ENCODE measurements around the gene HSPA5.
A peak's percentile ranks its signal among the peaks of the same experiment; 100 is the strongest.
"Not testable (repeated sequence)": the region's sequence is repeated elsewhere in the genome, so short reads cannot be mapped to it uniquely, and the experiment has no call there.

HSPA5 gene
- 111 to 292 (median 243) reads per million in 4 experiments for total RNA-seq

DNA sequence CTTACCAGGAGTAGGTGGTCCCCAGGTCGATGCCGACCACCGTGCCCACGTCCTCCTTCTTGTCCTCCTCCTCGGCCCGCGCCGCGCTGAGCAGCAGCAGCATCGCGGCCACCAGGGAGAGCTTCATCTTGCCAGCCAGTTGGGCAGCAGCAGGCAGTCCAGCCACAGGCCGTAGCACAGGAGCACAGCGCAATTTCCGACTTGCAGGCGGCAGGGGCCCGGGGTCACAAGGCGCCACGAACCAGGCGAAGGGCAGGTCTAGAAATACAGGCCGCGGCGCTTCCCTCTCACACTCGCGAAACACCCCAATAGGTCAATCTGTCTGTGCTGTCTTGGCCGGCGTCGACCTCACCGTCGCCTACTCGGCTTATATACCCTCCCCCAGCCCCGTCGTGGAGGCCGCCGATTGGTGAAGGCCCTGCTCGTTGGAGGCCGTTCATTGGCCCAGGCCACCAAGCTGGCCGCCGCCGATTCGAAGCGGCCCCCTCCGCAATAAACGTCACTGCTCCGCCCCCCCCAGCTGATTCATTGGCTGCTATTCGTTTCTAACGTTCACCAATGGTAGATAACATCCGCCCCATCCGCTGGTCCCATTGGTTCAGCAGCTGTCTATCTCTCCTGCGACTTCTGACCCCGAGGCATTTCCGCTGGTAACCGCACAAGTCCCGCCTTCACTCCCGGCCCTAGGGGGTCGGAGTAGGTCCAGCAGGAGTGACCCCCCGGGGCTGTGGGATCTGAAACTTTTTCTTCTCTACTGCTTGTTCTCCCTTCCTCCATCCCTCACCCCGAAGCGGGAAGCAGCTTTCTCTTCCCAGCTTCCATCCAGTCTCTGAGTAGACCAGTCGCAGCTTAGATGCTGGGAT lies at the start of gene HSPA5:
Gene HSPA5 (minus strand): TSS at position 344 of the 863 bp plus-strand sequence. CDS start 217 bp downstream, at position 127.
- peak; percentile 99 for DNase-seq

DNA sequence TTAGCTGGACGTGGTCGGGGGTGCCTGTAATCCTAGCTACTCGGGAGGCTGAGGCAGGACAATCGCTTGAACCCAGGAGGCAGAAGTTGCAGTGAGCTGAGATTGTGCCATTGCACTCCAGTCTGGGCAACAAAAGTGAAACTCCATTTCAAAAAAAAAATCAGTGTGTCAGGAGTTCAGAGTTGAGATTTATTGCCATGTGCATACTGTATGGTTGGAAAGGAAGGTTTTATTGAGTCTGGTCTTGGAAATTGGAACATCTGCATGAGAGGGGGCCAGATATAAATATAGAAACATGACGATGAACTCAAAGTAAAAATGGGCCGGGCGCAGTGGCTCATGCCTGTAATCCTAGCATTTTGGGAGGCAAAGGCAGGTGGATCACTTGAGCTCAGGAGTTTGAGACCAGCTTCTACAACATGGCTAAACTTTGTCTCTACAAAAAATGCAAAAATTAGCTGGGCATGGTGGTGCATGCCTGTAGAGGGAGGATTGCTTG lies 45.8 kb upstream of the HSPA5 start:
- not testable (repeated sequence) for DNase-seq

DNA sequence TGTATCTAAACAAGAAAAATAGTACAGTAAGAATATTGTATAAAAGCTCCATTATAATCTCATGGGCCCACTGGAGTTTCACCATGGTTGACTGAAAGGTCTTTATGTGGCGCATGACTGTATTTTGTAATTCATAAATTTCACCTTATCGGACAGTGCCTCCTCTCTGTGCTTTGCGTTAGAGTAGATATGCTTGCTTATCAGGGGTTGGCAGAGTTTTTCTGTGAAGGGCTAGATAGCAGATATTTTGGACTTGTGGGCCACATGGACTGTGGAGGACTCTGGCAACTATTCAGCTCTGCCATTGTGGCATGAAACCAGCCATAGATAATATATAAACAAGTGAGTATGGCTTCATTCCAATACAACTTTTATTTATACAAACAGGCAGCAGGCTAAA lies 43.7 kb upstream of the HSPA5 start:
- DNase-seq = no peak

DNA sequence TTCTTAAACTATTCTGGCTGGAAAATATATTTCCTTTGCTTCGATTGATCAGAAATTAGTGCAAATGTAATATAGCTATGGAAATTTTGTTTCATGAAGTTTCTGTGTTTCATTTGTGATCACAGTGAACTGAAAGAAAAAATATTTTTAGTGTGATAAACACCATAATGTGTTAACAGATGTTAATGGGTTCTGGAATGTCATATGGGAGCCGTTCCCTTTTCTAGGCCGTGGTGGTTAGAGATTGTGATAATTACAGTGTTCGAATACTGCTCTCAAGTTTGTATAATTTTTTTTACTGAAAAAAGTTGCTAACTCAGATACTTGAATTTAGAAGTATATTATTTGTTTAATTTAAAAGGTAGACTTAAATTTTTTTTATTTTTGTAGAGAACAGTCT lies 39.8 kb upstream of the HSPA5 start:
- DNase-seq = no peak

DNA sequence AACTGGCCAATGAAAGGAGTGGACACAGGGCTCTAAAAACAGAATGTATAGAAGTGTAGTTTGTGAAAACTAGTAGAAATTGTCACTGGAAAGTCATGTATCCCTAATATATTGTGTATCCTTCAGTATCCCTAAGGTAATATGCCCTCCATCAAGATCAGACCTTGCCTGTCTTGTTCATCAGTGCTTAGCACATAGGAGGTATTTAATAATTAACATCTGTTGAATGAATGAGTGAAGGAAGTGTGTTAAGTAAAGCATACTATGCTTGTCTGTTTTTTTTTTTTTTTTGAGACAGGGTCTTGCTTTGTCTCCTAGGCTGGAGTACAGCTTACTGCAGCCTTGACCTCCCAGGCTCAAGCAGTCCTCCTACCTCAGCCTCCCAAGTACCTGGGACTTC lies 36.3 kb upstream of the HSPA5 start:
- DNase-seq = no peak

DNA sequence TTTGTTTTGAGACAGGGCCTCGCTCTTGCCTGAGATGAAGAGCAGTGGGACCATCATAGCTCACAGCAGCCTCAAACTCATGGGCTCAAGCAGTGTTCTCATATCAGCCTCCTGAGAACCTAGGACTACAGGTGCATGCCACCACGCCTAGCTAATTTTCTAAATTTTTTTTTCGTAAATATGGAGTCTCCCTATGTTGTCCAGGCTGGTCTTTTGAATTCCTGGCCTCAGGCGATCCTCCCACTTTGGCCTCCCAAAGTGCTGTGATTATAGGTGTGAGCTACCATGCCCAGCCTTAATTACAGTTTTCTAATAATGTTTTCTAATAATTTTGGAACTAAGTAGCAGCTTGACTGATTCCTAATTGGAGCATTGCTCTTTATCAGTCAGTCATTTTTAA lies 35.6 kb upstream of the HSPA5 start:
- no peak for DNase-seq

DNA sequence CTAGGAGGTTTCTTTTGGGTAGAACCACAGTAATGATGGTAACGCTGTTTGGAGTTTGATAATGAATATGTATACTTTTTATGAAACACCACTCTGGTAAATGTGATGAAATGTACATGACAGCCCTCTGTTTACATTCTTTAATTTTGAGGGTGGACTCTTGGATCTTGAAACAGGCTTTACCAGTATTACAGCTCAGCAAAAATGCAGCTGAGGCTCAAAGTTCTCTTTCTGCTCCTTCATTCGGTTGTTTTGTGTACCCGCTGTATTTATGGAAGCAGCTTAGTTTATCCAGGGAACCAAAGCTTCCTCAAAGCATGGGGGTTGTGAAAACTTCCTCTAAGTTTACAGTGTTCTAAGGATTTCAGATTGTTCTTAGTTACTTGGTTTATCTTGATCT lies 31.6 kb upstream of the HSPA5 start:
- DNase-seq = no peak

DNA sequence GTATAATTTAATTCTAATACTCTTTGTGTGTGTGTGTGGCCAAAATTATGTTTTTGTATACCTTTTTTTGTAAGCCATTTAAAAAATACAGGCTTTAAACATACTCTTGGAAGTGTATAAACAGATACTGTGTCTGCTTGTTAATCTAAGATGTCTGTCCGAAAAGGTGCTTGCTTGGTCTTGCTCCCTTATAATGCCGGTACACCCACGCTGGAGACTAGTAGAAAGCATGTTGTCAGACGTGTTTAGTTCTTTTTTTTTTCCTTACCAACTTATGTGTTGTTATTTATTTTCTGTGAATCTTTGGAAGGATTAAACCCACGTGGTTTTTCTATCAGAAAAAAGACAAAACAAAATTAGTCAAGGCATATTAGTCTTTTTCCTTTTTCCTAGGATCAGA lies 29.9 kb upstream of the HSPA5 start:
- DNase-seq = no peak

DNA sequence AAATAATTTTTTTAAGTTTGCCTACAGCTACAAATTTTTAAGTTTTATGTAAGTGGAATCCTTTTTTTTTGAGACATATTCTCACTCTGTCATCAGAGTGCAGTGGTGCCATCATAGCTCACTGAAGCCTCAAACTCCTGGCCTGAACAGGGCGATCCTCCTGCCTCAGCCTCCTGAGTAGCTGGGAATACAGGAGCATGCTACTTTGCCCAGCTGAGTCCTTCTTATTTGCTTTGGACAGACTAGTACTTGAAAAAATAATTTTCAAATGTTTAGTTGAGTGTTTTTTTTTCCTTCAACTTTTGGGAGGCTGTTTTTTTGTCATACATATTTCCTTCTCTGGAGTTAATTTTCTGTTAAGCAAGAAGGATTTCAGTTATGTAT lies 27.9 kb upstream of the HSPA5 start:
- DNase-seq = no peak

DNA sequence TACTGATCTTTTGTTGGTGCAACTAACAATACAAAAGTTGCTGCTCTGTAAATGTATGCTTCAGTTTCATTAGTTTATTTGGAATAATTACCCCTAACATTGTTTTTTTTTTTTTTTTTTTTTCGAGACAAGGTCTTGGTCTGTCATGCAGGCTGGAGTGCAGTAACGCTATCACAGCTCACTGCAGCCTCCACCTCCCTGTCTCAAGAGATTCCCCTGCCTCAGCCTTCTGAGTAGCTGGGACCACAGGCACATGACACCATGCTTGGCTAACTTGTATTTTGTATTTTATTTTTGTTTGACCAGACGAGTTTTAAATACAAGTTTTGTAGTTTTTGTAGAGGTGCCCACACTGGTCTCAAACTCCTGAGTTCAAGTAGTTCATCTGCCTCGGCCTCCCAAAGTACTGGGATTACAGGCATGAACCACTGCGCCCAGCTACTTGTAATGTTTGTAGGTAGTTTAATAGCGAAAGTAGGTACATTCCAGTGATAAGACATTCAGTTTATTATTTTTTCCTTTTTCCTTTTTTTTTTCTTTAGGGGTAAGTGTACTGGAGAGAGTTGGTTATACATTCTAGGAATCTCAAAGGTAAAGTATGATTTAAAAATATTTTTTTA lies 27.4 kb upstream of the HSPA5 start:
- DNase-seq = no peak

DNA sequence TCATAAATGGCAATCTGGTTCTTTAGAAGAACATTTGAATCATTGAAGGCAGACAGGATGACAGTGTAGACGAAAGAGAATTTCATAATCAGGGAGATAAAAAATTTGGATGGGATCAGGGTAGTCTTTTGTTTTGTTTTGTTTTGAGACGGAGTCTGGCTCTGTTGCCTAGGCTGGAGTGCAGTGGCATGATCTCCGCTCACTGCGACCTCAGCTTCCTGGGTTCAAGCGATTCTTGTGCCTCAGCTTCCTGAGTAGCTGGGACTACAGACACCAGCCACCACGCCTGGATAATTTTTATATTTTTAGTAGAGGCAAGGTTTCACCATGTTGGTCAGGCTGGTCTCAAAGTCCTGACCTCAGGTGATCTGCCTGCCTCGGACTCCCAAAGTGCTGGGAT lies 22.9 kb upstream of the HSPA5 start:
- not testable (repeated sequence) for DNase-seq

DNA sequence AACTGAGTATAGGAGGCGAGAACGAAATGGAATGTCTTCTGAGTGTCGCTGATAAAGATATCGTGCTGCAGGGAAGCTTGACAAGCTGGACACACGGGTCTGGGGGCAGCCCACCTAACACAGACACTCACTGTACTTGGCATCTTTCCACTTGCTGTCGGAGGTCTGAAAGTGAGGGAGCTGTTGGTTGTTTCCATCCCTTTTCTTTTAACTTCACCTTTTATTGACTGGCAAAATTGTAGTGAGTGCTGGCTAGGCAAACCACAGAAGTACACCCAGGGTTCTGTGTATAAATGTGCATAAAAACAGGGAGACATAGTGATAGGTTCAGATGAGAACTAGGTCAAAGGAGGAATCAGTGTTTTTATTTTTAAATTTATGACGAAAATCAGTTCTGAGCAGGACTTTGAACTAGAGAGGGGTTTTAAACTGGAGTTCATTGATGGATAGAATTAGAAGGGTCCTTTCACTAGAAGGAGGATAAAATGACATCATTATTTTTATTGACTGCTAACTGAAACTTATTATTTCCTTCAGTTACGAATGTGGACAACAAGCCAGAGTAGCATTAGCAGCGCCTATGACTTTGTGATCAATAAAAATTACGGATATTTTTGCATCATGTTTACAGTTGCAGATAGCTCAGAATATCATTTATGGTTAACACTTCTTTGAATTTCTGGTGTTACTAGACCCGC lies 21.3 kb upstream of the HSPA5 start:
- no peak for DNase-seq

DNA sequence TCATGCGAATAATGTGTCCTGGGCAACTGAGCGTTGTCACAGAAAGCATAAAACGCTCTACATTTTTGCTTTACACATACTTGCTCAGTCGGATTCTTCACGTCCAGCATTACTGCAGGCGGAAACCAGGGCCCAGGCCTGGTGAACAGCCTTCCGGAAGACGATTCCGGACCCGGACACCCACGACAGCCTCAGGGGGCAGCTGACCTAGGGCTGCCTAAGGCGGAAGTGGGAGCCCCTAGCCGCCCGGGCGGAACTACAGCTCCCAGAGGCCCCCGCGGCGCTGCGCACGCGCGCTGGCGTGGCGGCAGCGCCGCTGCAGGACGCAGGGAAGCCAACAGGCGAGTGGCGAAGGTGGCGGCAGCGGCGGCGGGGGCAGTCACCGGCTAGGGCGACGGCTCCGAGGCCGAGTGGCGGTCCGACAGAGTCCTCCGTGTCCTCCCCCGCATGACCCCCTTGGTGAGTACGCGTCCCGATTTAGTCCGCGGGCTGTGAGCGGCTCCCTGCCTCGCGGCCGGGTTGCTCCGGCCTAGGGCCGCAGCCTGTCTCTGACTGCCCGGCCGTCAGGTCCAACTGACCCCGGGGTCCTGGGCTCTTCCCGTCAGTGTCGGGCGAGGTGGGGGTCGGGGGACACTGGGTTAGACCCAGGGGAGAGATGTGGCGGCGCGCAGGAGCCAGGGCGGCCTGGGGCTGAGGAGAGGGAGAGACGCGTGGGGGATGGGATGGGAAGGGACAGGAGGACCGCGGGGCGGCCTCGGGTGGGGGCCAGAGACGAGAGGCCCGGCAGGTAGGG lies 20.6 kb upstream of the HSPA5 start, which contains the start of gene GAPVD1:
Gene GAPVD1 (plus strand): TSS at position 326 of the 793 bp plus-strand sequence. CDS start 37,096 bp downstream, outside the sequence.
- peak; percentile 80 for DNase-seq

DNA sequence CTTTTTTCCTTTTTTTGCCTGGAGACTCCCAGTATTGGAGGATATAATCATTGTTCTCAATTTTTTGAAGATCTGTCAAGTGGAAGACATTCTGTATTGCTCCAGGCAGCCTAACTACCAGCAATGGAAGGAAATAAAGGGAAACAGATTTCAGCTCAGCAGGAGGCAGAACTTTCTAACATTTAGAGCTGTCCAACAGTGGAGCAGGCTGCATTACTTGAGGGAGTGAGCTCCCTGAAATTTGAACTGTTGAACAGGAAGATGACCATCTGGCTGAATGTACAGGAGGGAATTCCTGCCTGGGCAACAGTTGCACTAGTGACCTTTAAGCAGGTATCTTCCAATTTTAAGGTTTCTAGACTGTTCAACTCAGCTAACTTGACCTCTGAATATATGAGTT lies 19.4 kb upstream of the HSPA5 start:
- DNase-seq = no peak

DNA sequence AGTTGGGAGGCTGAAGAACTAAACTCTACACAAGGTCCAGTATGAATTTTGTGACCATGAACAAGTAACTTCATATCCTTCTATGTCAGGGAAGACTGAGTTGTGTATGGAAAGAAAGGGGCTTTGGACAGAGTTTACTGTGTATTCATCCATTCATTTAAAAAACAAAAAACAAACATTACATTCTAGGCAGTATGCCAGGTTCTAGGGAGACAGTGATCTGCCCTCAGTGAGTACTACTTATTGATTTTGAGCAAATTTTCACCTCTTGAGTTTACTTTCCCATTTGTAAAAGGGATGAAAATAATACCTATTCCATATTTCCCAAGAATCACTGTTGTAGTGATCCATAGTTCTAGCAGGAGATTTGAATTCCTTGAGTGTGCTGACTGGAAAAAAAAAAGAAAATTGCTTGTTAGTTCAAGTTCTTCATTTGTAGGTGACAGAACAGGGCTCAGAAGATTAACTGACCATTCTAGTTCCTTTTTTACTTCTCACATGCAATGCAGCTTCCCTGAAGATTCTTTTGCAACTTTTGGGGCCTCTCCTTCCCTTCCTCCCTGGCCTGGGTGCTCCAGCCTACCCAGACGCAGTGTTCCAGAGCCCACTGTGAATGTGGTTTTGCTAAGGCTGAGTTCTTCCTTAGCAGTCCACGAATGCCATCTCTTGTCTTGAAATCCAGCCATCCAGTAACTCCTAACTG lies 17.8 kb upstream of the HSPA5 start:
- DNase-seq = no peak

DNA sequence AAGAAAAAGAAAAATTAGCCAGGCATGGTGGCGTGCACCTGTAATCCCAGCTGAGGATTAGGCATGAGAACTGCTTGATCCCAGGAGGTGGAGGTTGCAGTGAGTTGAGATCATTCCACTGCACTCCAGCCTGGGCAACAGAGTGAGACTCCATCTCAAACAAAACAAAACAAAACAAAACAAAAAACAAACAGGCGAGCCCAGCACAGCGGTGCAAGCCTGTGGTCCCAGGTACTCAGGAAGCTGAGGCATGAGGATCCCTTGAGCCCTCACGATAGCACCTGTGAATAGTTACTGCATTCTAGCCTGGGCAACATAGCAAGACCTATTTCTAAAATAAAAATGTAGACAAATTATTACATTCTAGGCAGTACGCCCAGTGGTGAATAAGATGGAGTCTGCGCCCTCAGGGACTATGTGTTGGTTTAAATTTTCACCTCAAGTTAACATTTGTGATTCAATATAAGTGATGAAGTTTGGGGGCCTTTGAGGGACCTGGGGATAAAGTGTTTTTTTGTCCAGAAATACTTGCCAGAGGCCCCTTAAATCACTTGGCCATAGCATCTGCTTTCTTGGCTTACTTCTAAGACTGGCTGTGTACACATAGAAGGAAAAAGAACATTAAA lies 17.1 kb upstream of the HSPA5 start:
- no peak for DNase-seq

DNA sequence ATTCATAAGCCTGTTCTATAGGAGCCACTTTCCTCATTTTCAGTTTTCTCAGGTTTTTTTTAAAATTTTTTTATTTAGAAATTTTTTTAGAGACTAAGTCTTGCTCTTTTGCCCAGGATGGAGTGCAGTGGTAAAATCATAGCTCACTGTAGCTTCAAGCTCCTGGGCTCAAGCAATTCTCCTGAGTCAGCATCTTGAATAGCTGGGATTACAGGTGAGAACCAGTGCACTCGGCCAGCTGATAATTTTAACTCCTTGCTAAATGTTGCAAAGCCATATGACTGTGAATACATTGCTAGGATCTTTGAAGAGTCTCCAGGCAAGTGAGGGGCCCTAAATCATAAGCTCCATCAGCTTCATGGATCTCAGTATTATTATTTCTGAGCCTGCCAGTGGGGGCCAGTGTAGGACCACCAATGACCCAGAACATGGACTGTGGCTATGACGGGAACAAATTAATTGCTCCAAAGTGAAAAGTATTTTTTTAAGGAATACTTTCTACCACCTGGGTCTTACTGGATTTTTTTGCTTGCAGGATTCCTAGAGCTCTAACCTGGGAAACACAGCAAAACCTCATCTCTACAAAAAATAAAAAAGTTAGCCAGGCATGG lies 14.7 kb upstream of the HSPA5 start:
- no peak for DNase-seq

DNA sequence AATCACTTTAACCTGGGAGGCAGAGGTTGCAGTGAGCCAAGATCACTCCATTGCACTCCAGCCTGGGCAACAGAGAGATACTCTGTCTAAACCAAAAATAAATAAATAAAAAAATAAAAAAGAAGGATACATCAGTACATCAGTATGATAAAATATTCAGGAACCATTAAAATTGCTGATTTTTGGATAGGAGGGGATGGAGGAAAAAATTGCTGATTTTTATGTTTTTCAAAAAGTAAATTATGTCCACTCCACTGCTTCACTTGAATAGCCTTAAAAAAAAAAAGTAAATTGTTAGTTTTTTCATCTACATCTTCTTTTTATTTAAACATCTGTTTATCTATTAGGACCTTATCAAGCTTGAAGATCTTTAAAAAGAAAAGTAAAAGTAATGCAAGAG lies 13.1 kb upstream of the HSPA5 start:
- no peak for DNase-seq

DNA sequence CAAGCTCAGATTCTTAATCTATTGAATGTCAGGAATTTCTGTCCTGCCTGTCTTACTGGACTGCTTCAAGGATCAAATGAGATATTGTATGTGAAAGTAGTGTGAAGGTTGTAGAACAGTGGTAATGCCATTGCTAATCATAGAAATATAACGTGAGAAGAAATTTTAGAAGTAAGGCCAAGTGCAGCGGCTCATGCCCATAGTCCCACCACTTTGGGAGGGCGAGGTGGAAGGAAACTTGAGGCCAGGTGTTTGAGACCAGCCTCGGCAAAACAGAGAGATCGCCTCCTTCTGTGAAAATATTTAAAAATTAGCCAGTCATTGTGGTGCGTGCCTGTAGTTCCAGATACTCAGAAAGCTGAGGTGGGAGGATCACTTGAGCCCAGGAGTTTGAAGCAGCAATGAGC lies 5.1 kb upstream of the HSPA5 start:
- DNase-seq = no peak

DNA sequence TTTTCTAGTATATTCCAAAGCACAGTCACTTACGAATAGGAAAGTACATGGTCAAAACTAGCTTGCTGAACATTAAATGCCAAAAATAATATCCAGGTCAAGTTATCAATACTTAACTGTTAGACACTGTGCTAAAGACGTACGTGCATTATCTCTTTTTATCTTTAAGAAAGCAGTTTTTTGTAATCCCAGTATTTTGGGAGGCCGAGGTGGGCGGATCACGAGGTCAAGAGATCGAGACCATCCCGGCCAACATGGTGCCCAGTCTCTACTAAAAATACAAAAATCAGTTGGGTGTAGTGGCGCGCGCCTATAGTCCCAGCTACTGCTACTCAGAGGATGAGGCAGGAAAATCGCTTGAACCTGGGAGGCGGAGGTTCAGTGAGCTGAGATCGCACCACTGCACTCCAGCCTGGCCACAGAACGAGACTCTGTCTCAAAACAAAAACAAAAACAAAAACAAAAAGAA lies 2.7 kb upstream of the HSPA5 start:
- no peak for DNase-seq

All from effector CD8-positive, alpha-beta T cell (primary cell).